Measurements from ENCODE around the gene B3GNT4.

GRCh38 chr12:122206976-122207375 lies 3.5 kb downstream of the B3GNT4 start:
- TF ChIP-seq, protein P1, sequence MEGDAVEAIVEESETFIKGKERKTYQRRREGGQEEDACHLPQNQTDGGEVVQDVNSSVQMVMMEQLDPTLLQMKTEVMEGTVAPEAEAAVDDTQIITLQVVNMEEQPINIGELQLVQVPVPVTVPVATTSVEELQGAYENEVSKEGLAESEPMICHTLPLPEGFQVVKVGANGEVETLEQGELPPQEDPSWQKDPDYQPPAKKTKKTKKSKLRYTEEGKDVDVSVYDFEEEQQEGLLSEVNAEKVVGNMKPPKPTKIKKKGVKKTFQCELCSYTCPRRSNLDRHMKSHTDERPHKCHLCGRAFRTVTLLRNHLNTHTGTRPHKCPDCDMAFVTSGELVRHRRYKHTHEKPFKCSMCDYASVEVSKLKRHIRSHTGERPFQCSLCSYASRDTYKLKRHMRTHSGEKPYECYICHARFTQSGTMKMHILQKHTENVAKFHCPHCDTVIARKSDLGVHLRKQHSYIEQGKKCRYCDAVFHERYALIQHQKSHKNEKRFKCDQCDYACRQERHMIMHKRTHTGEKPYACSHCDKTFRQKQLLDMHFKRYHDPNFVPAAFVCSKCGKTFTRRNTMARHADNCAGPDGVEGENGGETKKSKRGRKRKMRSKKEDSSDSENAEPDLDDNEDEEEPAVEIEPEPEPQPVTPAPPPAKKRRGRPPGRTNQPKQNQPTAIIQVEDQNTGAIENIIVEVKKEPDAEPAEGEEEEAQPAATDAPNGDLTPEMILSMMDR (IDR thresholded peaks at IDR 0.05; ENCODE audit: insufficient read depth, low read length, poor library complexity, severe bottlenecking) = no peak
- TF ChIP-seq EZH2phosphoT487 (conservative IDR thresholded peaks at IDR 0.05; ENCODE audit: low read length) = no peak
